K562 (cell line): ENCODE results near the gene CASP9. TPM values are rescaled to one million over a fixed set of nuclear protein-coding genes. Genes with fewer than 3 reads are reported as not detected.

ENCODE experiments used
- ATAC-seq: fragments of 200-7000 bp; cut with Tn5 transposase; 3 replicates; pipeline ENCODE4 v1.9.1; 2020; ENCODE audit warnings: moderate library complexity
- BruUV-seq: library from RNA; stranded (reverse); fragments of 400-500 nt; replicated peaks from 2 replicates; lab custom pipeline; 2021; lab: Mats Ljungman, UMichigan
- CTCF ChIA-PET: fragments of 300-600 bp; formaldehyde crosslinking; extraction: SDS; loops from one replicate; lab custom pipeline; 2021; ENCODE audit warnings: low intra/inter-chr PET ratio; lab: Yijun Ruan, JAX
- POLR2A ChIA-PET: fragments of 300-600, 350-650 bp; sonication (Branson Sonifier 250); formaldehyde crosslinking; extraction: SDS; loops from one replicate; lab custom pipeline; 2021; ENCODE audit warnings: antibody characterized with exemption, inconsistent platforms; lab: Yijun Ruan, JAX
- DNase-seq, 4 experiments: peaks; one replicate each; pipeline versions ENCODE4 v3.0.0 to v3.0.0-alpha.2; 2011 to 2018; ENCODE audit warnings: low spot score in 3 of 4, mixed read lengths in 3 of 4; ENCODE audit errors: extremely low read depth in 1 of 4
- FAIRE-seq: peaks from 2 replicates; lab custom pipeline; 2011; peaks lifted over from hg19 to GRCh38; lab: Jason Lieb, UNC
- H2AFZ ChIP-seq: 2 replicates; pipeline ENCODE4 v1.6.0; 2011; ENCODE audit warnings: low read depth, low read length, control low read depth, inconsistent platforms
- H3K27ac ChIP-seq: fragments of 200-600 bp; 3 replicates; pipeline ENCODE4 v1.8.0; 2011; ENCODE audit warnings: low read depth, mild to moderate bottlenecking, control low read depth, inconsistent platforms, low read length, moderate library complexity, mixed read lengths; ENCODE audit errors: extremely low read depth
- H3K27me3 ChIP-seq, 2 experiments: fragments of 300-600 bp in 1 of 2; 2 replicates in 1 of 2; 3 replicates in 1 of 2; pipeline versions ENCODE4 v1.6.0 to v1.8.0; 2011; ENCODE audit warnings: inconsistent platforms in 2 of 2, low read length in 2 of 2, mild to moderate bottlenecking in 1 of 2, mixed read lengths in 1 of 2, moderate library complexity in 1 of 2; ENCODE audit not compliant: control insufficient read depth in 2 of 2, insufficient read depth in 2 of 2
- H3K36me3 ChIP-seq: fragments of 300-600 bp; 3 replicates; pipeline ENCODE4 v1.8.0; 2011; ENCODE audit warnings: mild to moderate bottlenecking, low read length, inconsistent platforms; ENCODE audit not compliant: control insufficient read depth, insufficient read depth
- H3K4me1 ChIP-seq, 2 experiments: fragments of 200-600 bp in 1 of 2; replicated peaks in 1 of 2; 2 replicates in 1 of 2; 3 replicates in 1 of 2; pipeline versions ENCODE4 v1.5.1 to v1.8.0; 2011; ENCODE audit warnings: inconsistent platforms in 2 of 2, low read length in 2 of 2, mild to moderate bottlenecking in 1 of 2, mixed read lengths in 1 of 2, moderate library complexity in 1 of 2; ENCODE audit not compliant: control insufficient read depth in 2 of 2, insufficient read depth in 2 of 2
- H3K4me2 ChIP-seq: 2 replicates; pipeline ENCODE4 v1.6.1; 2011; ENCODE audit warnings: low read length, control low read depth, inconsistent platforms, mixed read lengths; ENCODE audit not compliant: insufficient read depth
- H3K4me3 ChIP-seq: fragments of 200-600 bp; sonication (generic), shearing (Covaris generic); 2 replicates; pipeline ENCODE4 v1.5.1; 2016; ENCODE audit warnings: control low read depth, inconsistent platforms
- H3K79me2 ChIP-seq: fragments of 200-600 bp; 3 replicates; pipeline ENCODE4 v1.8.0; 2011; ENCODE audit warnings: low read length, inconsistent platforms; ENCODE audit not compliant: control insufficient read depth, insufficient read depth
- H3K9ac ChIP-seq, 2 experiments: 2 replicates each; pipeline versions ENCODE4 v1.6.0 to v1.6.1; 2011; ENCODE audit warnings: low read depth in 2 of 2, low read length in 2 of 2, control low read depth in 1 of 2, inconsistent platforms in 1 of 2, mild to moderate bottlenecking in 1 of 2, mixed read lengths in 1 of 2; ENCODE audit not compliant: insufficient read depth in 1 of 2
- H3K9me1 ChIP-seq: one replicate; pipeline ENCODE4 v1.6.0; 2011; ENCODE audit warnings: inconsistent platforms, mild to moderate bottlenecking, low read length, moderate library complexity; ENCODE audit not compliant: control insufficient read depth, insufficient read depth
- H3K9me3 ChIP-seq: replicated peaks from 2 replicates; pipeline ENCODE4 v1.5.1; 2011; ENCODE audit warnings: low read depth, low read length, inconsistent platforms; ENCODE audit not compliant: control insufficient read depth, insufficient read depth
- H4K20me1 ChIP-seq: replicated peaks from 2 replicates; pipeline ENCODE4 v1.6.1; 2011; ENCODE audit warnings: low read length, inconsistent platforms, mixed read lengths; ENCODE audit not compliant: control insufficient read depth, insufficient read depth
- HES1 ChIP-seq: fragments of 450-650 bp; IDR thresholded peaks from 2 replicates; pipeline ENCODE4 v1.6.1; 2016; ENCODE audit warnings: low read depth, mild to moderate bottlenecking, moderate library complexity
- HLTF ChIP-seq: fragments of 450-650 bp; IDR thresholded peaks from 2 replicates; pipeline ENCODE4 v1.6.1; 2016
- POLR2B ChIP-seq: fragments of 450-650 bp; IDR thresholded peaks from 2 replicates; pipeline ENCODE4 v1.6.1; 2018; ENCODE audit warnings: low read depth; ENCODE audit not compliant: partially characterized antibody
- RNF2 ChIP-seq: sonication (generic); IDR thresholded peaks from 2 replicates; pipeline ENCODE4 v1.6.1; 2016
- ZBTB1 ChIP-seq: sonication (generic); formaldehyde crosslinking; IDR thresholded peaks from 2 replicates; pipeline ENCODE4 v1.8.1; 2023; ENCODE audit warnings: missing genetic modification reagents, low read depth, mild to moderate bottlenecking, borderline replicate concordance
- ZBTB7A ChIP-seq: IDR thresholded peaks from 2 replicates; pipeline ENCODE4 v1.6.1; 2011; ENCODE audit warnings: low read depth, mild to moderate bottlenecking, low read length, moderate library complexity, borderline replicate concordance; ENCODE audit not compliant: control insufficient read depth
- ZNF518B ChIP-seq: fragments of 250-450 bp; sonication (Bioruptor Pico); IDR thresholded peaks from 2 replicates; pipeline ENCODE4 v1.5.0; 2021; ENCODE audit warnings: mild to moderate bottlenecking, moderate library complexity
- ZSCAN29 ChIP-seq: fragments of 450-650 bp; IDR thresholded peaks from 2 replicates; pipeline ENCODE4 v1.6.1; 2017
- WGBS: fragments of 100-300 bp; shearing (Covaris generic); methylation state at CpG from one replicate; pipeline ENCODE4 v1.1.6; 2016; ENCODE audit warnings: low coverage, mixed read lengths; ENCODE audit not compliant: insufficient coverage; ENCODE audit errors: missing lambda C conversion rate; 5-methylcytosine and 5-hydroxymethylcytosine counted together
- in situ Hi-C: fragments of 300-500 bp; cut with MboI; formaldehyde crosslinking; loops from 4 replicates; pipeline ENCODE4 v1.15.0; 2018; ENCODE audit warnings: inconsistent platforms, mixed read lengths
- intact Hi-C: fragments of 100-400 bp; cut with micrococcal nuclease; formaldehyde crosslinking; loops from 2 replicates; pipeline ENCODE4 v1.14.2; 2022
- polyA plus RNA-seq, 8 experiments: library from polyadenylated mRNA; depleted of rRNA in 4 of 8; stranded (reverse) in 5 of 8; unstranded in 3 of 8; fragments of >200 nt; fragmentation: Nextera tagmentation in 2 of 8; fragmentation: Illumina TruSeq in 1 of 8; extraction: Ambion mirVana in 2 of 8; extraction: Trizol in 1 of 8; gene quantifications; 2 replicates each; pipeline versions ENCODE4 v1.2.1 to v1.2.3, GENCODE V29; 2011 to 2014; ENCODE audit warnings: inconsistent platforms in 1 of 8, missing spikeins in 1 of 8
- total RNA-seq, 7 experiments: library from RNA; depleted of rRNA in 6 of 7; stranded (reverse); fragments of >200 nt in 6 of 7; fragmentation: Illumina TruSeq in 2 of 7; extraction: Trizol in 2 of 7; gene quantifications; 2 replicates each; pipeline versions ENCODE4 v1.2.1 to v1.2.3, GENCODE V29; 2011 to 2021; ENCODE audit warnings: low replicate concordance in 1 of 7

The CASP9 gene
- total and polyA plus RNA-seq, 9 of the 15 experiments (the other 6 are each of a cell fraction or from before 2014, with no cell fraction given): 10.8 to 54.1 (median 30.7) TPM

- 57% methylated on average over 11 of the region's 11 CpGs for WGBS
- FAIRE-seq (no peak), DNase-seq (no peak)
- no peak overlapping the region for H3K4me3 ChIP-seq
- H2AFZ ChIP-seq: 0 out of 2 replicates have a peak overlapping the region, but pooled peaks have one; percentile 9
- no peak overlapping the region for H3K27ac ChIP-seq
- in situ Hi-C loops (no loop called here), intact Hi-C loops (no loop called here)
- no peaks in the 10 kb centered on the region for H3K79me2 ChIP-seq
- H3K4me2 ChIP-seq: no peak overlapping the region
- H3K9ac ChIP-seq: no peak overlapping the region
- H3K4me1 ChIP-seq: peaks cover 11 to 13% of the 10 kb centered on the region in 2 experiments
- no peaks in the 10 kb centered on the region for H4K20me1 ChIP-seq
- H3K9me1 ChIP-seq: no peaks in the 10 kb centered on the region
- no peaks in the 10 kb centered on the region for H3K9me3 ChIP-seq
- no TSS peak for BruUV-seq
- POLR2A ChIA-PET: no interaction called here
- TF ChIP-seq HLTF (no peak), ZSCAN29 (no peak), ZNF518B (CRISPR knock-in tag) (no peak), RNF2 (no peak), POLR2B (no peak), HES1 (no peak), ZBTB1 (no peak), ZBTB7A (peak; percentile 71; the same call in 1 of the 2 replicates)
- TF ChIP-seq, all 486 proteins: peak for 1
- Histone ChIP-seq H3K36me3 (no peaks in the 10 kb centered on the region), H3K27me3 (no peaks in the 10 kb centered on the region)
- ATAC-seq: no peak
- CTCF ChIA-PET: no interaction called here
These were observed 70.3 kb downstream of the CASP9 start for GRCh38 chr1:15453734-15454133.
